EL (cell line): ENCODE measurements around the gene ZNF529.

Experiments used
- DNase-seq: peaks from one replicate; pipeline ENCODE4 v3.0.0-alpha.2; 2016

ZNF529 gene

GRCh38 chr19:36508325-36508724 lies 64.8 kb downstream of the ZNF529 start:
- no peak for DNase-seq

GRCh38 chr19:36501973-36502372 lies 71.1 kb downstream of the ZNF529 start:
- DNase-seq, result no peak

- DNase-seq, result no peak
Measured at GRCh38 chr19:36497001-36497400, 76.1 kb downstream of the ZNF529 start.
